Osteocyte (in vitro differentiated cells): ENCODE results near the gene APBA2. TPM values are rescaled to one million over a fixed set of nuclear protein-coding genes. Genes with fewer than 3 reads are reported as not detected.

Experiments
- DNase-seq: peaks from one replicate; pipeline ENCODE4 v3.0.0; 2021; ENCODE audit warnings: mixed read lengths; ENCODE audit not compliant: unreplicated experiment; ENCODE audit errors: extremely low spot score
- H3K27ac Mint-ChIP-seq: one replicate; pipeline ENCODE4 v1.8.0; 2021; ENCODE audit warnings: mild to moderate bottlenecking, mixed read lengths; ENCODE audit not compliant: unreplicated experiment
- H3K27me3 Mint-ChIP-seq: one replicate; pipeline ENCODE4 v1.8.0; 2021; ENCODE audit warnings: mixed read lengths; ENCODE audit not compliant: unreplicated experiment
- H3K36me3 Mint-ChIP-seq: one replicate; pipeline ENCODE4 v1.8.0; 2021; ENCODE audit warnings: mixed read lengths; ENCODE audit not compliant: unreplicated experiment
- H3K4me1 Mint-ChIP-seq: one replicate; pipeline ENCODE4 v1.8.0; 2021; ENCODE audit warnings: mixed read lengths; ENCODE audit not compliant: unreplicated experiment
- H3K4me3 Mint-ChIP-seq: one replicate; pipeline ENCODE4 v1.8.0; 2021; ENCODE audit warnings: mild to moderate bottlenecking, moderate library complexity, mixed read lengths; ENCODE audit not compliant: unreplicated experiment
- H3K9me3 Mint-ChIP-seq: one replicate; pipeline ENCODE4 v1.8.0; 2021; ENCODE audit warnings: mixed read lengths; ENCODE audit not compliant: unreplicated experiment
- total RNA-seq: library from RNA; stranded (reverse); gene quantifications from 2 replicates; pipeline ENCODE4 v1.2.1, GENCODE V29; 2021
- TF ChIP-seq, protein P1 (sequence below): fragments of 200-600 bp; sonication (generic); IDR thresholded peaks from 2 replicates; pipeline ENCODE4 v1.5.0; 2021; ENCODE audit warnings: antibody characterized with exemption, mild to moderate bottlenecking, moderate library complexity

Gene APBA2
- total RNA-seq, 1 donor from 2014 or later: 23.5 TPM

DNA sequence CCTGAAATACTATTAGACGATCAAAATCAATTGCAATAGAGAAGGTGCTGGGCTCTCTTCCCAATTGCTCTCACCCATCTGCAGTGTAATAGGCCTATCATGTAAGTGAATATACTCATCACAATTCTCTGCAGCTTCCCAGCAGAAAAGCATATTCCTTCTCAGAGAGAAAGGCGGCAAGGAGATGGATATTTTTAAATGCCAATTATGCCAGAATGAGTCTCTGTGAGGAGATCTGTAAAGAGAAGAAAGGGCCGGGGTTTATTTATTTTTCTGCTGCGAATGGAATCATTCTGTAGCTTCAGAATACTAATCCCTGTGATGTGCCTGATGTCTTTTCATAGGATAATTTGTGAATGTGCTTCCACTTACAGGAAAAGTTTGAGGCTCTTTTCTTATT lies 112.0 kb downstream of the APBA2 start:
- DNase-seq: no peak
- TF ChIP-seq, protein P1, sequence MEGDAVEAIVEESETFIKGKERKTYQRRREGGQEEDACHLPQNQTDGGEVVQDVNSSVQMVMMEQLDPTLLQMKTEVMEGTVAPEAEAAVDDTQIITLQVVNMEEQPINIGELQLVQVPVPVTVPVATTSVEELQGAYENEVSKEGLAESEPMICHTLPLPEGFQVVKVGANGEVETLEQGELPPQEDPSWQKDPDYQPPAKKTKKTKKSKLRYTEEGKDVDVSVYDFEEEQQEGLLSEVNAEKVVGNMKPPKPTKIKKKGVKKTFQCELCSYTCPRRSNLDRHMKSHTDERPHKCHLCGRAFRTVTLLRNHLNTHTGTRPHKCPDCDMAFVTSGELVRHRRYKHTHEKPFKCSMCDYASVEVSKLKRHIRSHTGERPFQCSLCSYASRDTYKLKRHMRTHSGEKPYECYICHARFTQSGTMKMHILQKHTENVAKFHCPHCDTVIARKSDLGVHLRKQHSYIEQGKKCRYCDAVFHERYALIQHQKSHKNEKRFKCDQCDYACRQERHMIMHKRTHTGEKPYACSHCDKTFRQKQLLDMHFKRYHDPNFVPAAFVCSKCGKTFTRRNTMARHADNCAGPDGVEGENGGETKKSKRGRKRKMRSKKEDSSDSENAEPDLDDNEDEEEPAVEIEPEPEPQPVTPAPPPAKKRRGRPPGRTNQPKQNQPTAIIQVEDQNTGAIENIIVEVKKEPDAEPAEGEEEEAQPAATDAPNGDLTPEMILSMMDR: no peak
- H3K9me3 Mint-ChIP-seq: no peaks in the 10 kb centered on the region
- no peak overlapping the region for H3K27ac Mint-ChIP-seq
- no peaks in the 10 kb centered on the region for H3K27me3 Mint-ChIP-seq
- peaks cover 9% of the 10 kb centered on the region for H3K4me1 Mint-ChIP-seq
- H3K36me3 Mint-ChIP-seq: peaks cover 3% of the 10 kb centered on the region
- no peak overlapping the region for H3K4me3 Mint-ChIP-seq

- Mint-ChIP-seq H3K4me1 (peaks cover 2% of the 10 kb centered on the region), H3K27ac (no peak overlapping the region), H3K9me3 (no peaks in the 10 kb centered on the region), H3K27me3 (no peaks in the 10 kb centered on the region), H3K36me3 (peaks cover 4% of the 10 kb centered on the region), H3K4me3 (no peak overlapping the region)
- DNase-seq: no peak
- TF ChIP-seq, protein P1: no peak
Measured at GRCh38 chr15:28998511-28998910, 112.7 kb downstream of the APBA2 start.

- Mint-ChIP-seq H3K4me1 (peaks cover 3% of the 10 kb centered on the region), H3K36me3 (peaks cover 3% of the 10 kb centered on the region), H3K27me3 (no peaks in the 10 kb centered on the region), H3K9me3 (peaks cover 7% of the 10 kb centered on the region), H3K27ac (no peak overlapping the region), H3K4me3 (no peak overlapping the region)
- TF ChIP-seq, protein P1: no peak
- DNase-seq: no peak
Measured at GRCh38 chr15:29003191-29003839, 117.5 kb downstream of the APBA2 start.

- H3K4me1 Mint-ChIP-seq: peaks cover 8% of the 10 kb centered on the region
- TF ChIP-seq, protein P1: no peak
- H3K27ac Mint-ChIP-seq: no peak overlapping the region
- peaks cover 7% of the 10 kb centered on the region for H3K9me3 Mint-ChIP-seq
- H3K27me3 Mint-ChIP-seq: no peaks in the 10 kb centered on the region
- H3K4me3 Mint-ChIP-seq: no peak overlapping the region
- H3K36me3 Mint-ChIP-seq: peaks cover 1% of the 10 kb centered on the region
- no peak for DNase-seq
Measured at GRCh38 chr15:29003840-29004233, 118.1 kb downstream of the APBA2 start.

DNA sequence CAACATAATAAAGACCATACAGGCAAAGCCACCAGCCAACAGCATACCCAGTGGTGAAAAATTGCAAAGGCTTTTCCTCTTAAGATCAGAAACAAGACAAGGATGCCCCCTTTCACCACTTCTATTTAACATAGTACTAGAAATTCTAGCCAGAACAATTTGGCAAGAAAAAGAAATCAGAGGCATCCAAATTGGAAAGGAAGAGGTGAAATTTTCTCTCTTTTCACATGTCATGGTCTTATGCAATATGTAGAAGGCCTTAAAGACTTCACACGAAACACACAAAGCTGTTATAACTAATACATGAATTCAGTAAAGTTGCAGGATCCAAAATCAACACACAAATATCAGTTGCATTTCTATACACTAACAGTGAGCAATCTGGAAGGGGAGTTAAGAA lies 120.2 kb downstream of the APBA2 start:
- Mint-ChIP-seq H3K27me3 (no peaks in the 10 kb centered on the region), H3K36me3 (peaks cover 1% of the 10 kb centered on the region), H3K4me1 (peaks cover 19% of the 10 kb centered on the region), H3K4me3 (no peak overlapping the region), H3K9me3 (peaks cover 7% of the 10 kb centered on the region), H3K27ac (no peak overlapping the region)
- no peak for DNase-seq
- TF ChIP-seq, protein P1: no peak
